ENCODE results near the gene ADM2.

GRCh38 chr22:50461979-50462540 lies 19.3 kb upstream of the ADM2 start:
- TF ChIP-seq EZH2 (IDR thresholded peaks at IDR 0.05) (no peak), POLR2AphosphoS5 (IDR thresholded peaks at IDR 0.05; ENCODE audit: borderline replicate concordance, low read depth, low read length) (no peak)

Measured in SK-N-MC (cell line).